GM23248 (cell line): ENCODE measurements around the gene FAM240B.

Experiments
- EZH2 ChIP-seq: fragments of 200-600 bp; sonication (generic); IDR thresholded peaks from 2 replicates; pipeline ENCODE4 v1.6.1; 2018; ENCODE audit warnings: antibody characterized with exemption, mild to moderate bottlenecking; ENCODE audit not compliant: insufficient read depth, poor library complexity, severe bottlenecking
- EZH2phosphoT487 ChIP-seq: fragments of 200-600 bp; sonication (generic); IDR thresholded peaks from 2 replicates; pipeline ENCODE4 v1.6.1; 2018; ENCODE audit warnings: antibody characterized with exemption, moderate library complexity, mild to moderate bottlenecking, low read depth; ENCODE audit not compliant: insufficient read depth

- TF ChIP-seq EZH2 (no peak), EZH2phosphoT487 (no peak)
Measured at GRCh38 chr9:38682713-38683112, 37.2 kb downstream of the FAM240B start.
